ENCODE results near the gene RAB11FIP3.
"Not testable (repeated sequence)": the region's sequence is repeated elsewhere in the genome, so short reads cannot be mapped to it uniquely, and the experiment has no call there.

Gene RAB11FIP3

DNA sequence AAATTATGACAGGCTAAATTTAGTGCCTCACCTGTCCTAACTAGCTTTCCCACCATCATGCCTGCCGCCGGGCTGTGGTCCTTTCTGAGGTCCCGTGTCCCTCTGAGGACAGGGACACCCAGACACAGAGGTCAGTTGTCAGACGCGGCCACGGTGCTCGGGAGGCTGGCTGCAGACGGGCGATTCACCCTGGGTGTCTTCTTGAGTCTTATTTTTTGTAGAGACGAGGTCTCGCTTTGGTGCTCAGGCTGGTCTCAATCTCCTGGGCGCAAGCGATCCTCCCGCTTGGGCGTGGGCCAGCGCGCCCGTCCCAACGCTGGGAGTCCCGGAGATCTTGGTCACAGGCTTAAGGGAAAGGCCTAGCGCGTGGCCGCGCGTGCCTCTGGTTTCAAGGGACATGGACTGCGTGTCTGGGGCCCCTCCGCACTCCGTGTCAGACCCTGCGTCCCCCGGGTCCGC, 797 bp upstream of the RAB11FIP3 start:
- no peak for DNase-seq

DNA sequence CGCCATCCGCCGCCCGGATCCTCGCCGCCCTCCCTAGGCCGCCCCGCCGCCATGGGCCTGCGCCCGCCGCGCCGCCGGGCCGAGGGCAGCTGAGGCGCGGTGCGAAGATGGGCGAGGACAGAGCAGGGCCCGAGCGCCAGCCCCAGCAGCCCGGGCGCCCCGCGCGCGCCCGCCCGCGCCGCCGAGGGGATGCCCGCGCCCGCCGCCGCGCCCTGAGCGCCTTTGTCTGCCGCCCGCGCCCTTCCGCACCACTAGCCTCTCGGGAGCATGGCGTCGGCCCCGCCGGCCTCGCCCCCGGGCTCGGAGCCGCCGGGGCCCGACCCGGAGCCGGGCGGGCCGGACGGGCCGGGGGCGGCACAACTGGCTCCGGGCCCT, 278 bp downstream of the RAB11FIP3 start:
- no peak for DNase-seq

DNA sequence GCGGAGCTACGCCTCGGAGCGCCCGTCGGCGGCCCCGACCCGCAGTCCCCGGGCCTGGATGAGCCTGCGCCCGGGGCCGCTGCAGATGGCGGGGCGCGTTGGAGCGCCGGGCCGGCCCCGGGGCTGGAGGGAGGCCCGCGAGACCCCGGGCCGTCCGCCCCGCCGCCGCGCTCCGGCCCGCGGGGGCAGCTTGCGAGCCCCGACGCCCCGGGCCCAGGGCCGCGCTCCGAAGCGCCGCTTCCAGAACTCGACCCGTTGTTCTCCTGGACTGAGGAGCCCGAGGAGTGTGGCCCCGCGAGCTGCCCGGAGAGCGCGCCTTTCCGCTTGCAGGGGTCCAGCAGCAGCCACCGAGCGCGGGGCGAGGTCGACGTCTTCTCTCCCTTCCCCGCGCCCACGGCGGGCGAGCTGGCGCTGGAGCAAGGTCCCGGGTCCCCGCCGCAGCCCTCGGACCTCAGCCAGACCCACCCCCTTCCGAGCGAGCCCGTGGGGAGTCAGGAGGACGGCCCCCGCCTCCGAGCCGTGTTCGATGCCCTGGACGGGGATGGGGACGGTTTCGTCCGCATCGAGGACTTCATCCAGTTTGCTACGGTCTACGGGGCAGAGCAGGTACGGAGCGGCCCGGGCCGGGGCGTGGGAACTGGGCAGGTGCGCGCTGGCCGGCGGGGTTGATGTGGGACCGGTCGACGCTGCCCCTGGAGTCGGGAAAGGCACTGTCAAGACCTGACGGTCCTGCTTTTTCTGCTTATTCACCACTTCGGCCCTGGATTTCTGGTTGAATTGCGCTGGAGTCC, 861 bp downstream of the RAB11FIP3 start:
- DNase-seq, result no peak

DNA sequence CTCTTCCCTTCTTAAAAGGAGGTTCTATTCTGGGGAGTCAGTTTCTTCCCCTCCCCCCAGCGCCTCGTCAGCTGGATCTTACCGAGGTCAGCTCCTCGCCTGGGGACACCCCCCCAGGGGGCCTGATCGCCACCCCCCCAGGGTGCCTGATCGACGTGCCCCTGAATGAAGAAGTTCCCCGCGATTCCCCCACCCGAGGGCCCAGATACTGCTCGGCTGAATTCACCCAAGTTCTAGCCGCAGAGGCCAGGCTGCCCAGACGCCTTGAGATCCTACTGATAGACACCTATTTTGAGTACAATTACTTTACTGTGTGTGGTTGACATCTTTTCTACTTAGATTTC, 1.4 kb downstream of the RAB11FIP3 start:
- DNase-seq, result no peak

DNA sequence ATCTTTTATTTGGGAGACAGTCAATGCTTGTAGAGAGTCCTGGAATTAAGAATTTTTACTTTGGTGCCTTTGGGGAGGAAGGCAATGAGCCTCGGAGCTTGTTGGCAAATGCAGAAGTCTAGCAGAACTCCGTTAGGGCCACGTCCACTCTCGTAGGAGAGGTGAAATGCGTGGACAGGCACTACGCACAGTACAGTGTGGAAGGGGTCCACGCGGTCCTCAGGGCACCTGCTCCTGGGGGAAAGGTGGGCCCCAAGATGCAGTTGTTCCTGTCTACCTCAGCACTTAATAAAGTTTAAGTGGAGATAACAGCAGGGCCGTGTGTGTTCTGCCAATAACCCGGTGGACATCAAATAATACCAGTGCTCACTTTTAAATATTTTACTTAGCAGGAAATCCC, 1.8 kb downstream of the RAB11FIP3 start:
- DNase-seq, result no peak

DNA sequence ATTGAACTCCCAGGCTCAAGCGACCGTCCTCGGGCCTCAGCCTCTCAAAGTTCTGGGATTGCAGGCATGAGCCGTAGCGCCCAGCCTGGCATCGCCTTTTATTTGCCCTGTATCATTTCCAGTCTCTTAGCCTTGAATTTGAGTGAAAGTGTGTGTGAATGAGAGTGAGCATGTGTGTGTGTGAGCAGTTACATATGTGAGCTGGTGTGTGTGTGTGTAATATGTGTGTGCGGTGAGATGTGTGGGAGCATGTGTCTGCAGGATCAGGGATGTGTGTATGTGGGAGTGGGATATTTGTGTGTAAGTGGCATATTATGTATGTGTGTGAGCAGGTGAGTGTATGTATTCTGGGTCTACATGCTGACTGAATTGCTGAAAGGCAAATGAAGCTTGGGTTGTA, 5.5 kb downstream of the RAB11FIP3 start:
- DNase-seq, result no peak

DNA sequence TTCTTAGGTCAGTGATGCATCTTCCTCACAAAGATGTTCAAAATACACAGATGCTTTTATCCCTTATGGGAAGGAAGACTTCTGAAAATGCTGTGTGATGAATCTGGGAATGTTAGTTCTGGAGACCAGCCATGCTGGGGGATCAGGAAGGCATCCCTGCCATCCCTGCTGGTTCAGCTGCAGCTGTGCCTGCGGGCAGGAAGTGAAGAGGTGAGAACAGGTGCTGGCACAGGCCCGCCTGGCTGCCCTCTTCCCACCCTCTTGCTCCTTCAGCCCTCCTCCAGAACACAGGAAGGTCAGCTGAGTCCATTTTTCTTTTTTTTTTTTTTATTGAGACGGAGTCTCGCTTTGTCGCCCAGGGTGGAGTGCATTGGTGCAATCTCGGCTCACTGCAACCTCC, 15.2 kb downstream of the RAB11FIP3 start:
- peak; percentile 58 for DNase-seq

DNA sequence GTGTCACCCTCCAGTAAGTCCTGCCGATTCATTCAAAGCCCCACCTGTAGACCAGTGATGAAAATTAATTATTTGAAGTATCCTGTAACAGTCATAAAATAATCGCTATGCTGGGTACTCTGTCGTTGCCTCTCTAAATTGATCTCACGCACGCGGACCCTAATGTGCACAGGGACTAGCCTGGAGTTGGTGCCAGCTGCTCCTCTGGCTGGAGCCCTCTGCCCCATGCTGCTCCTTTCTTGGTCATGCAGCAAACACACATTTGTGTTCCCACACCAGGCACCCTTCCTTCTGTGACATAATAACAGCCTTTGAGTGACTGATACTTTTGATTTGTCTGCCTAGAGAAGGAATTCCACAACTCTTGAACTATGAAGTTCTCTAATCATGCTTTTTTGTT, 16.0 kb downstream of the RAB11FIP3 start:
- DNase-seq, result no peak

DNA sequence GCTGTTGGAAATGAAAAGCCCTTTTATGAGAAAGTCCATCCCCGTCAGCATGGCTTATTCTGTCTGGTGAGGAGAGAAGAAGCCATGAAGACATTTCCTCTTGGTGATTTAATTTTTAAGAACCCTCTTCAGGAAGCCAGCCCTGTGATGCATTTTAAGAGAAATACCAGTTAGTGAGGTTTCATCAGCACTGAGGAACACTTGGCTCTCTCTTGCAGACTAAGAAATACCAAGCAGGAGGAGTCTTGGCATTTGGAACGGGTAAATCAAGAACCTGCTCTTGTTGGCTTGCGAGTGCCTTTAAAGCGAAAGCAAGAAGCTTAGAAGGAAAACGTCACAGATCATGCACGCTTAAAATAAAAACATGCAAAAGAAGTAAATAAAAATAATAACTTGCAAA, 17.5 kb downstream of the RAB11FIP3 start:
- no peak for DNase-seq

DNA sequence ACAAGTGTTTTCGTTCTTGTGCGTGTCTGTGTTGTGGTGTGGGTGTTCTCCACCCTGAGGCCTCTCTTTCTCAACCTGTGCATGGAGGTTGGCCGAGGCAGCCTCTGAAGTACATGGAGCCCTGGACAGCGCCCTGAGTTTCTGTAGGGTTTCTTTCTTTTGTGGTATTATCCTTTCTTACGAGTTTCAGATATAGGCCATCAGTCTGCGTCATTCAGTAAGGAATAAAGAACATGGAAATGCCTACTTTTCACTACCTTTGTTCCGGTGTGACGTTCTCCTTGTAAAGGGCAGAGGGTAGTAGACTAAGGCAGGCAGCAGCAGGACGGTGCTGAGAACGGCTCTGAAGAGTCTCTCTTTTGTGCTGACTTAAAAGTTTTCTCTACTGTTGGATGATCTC, 18.6 kb downstream of the RAB11FIP3 start:
- DNase-seq, result no peak

DNA sequence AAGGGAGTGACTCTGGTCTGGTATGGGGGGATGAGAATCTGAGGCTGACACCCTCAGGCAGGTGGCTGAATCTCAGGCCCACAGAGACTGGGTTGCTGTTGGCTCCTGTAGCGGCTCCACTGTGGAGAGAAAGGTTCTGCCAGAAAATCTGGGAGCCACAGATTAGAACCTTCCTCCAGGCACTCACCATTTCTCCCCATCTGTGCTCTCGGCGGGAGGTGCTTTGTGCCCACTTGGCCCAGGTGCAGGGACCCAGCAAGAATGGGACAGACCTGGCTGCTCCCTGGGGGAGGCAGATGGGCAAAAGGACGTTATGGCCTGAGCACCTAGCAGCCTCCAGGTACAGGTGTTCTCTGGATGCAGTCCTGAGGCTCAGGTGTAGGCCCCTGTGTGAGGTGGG, 20.1 kb downstream of the RAB11FIP3 start:
- DNase-seq, result no peak

DNA sequence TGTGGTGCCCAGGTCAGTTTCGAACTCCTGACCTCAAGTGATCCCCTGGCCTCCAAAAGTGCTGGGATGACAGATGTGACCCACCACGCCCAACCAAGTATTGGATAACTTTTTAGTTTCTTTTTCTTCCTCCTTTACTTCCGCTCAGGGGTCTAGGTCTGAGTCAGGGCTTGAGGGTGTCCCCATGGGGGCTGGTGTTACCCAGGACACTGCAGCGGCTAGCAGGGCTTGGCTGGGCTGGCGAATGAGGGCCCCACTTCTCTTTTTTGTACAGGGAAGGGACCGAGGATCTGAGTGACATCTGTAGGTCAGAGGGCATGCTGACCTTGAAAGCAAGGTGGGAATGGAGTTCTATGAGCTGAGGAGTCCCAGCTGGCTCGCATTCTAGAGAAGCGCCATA, 24.9 kb downstream of the RAB11FIP3 start:
- no peak for DNase-seq

DNA sequence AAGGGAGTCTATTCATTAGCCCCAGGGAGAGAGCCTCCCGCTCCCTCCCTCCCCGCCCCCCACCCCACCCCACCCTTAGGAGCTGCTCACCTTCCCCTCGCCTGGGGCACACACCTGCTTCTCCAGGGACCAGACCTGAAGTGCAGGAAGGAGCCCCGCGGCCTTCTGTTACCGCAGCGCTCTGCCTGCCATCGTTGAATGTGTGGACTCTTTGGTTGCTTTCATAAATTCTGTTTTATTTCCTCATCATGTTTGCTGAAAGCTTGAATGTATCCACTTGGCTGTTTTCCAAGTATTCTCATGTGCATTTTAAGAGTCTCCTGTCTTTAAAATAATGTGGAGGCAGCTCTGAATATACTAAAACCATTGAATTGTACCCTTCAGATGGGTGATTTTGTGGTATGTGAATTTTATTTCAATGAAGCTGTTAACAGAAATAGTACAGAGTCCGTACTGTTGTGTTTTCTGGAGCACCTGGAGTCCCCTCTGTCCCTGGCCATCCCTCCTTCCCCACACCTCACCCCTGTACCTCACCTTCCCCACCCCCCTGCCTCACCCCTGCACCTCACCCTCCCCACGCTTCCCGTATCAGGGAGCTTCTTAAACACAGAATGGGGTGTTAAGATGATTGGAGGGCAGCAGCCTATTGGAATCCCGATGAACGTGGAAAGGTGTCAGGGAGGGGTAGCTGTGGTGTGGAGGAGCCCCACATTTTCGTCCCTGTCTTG, 25.5 kb downstream of the RAB11FIP3 start:
- no peak for DNase-seq

DNA sequence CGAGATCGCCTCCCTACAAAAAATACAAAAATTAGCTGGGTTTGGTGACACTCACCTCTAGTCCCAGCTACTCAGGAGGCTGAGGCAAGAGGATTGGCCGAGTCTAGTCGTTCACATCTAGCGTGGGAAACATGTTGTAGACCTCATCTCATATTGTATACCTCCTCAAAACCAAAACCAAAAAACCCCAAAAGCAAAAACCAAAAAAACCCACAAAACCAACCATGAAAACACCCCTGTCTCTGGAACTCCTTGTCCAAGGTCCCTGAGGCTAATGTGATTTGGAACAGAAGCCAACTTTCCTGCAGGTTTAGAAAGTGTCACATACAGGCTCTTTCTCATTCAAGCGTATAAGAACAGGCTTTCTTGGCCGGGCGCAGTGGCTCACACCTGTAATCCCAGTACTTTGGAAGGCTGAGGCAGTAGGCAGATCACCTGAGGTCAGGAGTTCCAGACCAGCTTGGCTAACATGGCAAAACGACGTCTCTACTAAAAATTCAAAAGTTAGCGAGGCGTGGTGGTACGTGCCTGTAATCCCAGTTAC, 29.0 kb downstream of the RAB11FIP3 start:
- no peak for DNase-seq

DNA sequence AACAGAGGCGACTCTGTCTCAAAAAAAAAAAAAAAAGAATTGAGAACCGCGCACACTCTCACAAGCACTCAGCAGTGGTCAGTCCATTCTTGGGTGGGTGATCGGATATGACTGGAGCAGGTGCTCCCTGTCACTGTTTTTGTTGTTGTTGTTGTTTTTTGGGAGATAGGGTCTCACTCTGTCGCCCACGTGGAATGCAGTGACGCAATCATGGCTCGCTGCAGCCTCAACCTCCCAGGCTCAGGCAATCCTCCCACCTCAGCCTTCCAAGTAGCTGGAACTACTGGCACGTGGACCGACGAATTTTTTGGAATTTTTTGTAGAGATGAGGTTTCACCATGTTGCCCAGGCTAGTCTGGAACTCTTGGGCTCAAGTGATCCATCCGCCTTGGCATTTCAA, 30.0 kb downstream of the RAB11FIP3 start:
- DNase-seq, result no peak

DNA sequence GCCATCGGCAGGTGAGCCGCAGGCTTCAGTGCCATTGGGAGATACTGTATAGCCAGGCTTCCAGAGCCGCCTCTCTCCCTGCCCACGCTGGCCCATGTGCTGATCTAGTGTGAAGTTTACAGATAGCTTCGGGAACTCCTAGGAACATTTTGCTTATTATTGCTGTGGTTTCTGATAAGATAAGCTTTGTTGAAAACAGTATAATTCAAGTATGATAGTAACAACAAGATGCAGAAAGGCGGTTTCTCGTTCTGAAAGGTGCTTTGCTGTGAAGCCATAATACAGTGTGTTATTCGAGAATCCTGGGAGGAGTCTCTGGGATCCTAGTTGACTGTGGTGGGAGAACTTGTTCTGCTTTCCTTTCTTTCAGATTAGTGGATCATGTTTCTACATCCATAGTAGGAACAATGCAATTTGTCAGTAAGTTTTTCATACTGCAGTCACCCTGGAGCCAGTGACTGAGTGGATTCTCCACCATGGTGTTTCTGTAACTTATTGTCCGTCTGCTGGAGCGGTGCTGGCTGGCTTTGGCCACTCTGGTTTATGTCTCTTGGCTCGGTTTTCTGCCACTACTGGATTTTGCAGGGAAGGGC, 31.5 kb downstream of the RAB11FIP3 start:
- peak; percentile 60 for DNase-seq

DNA sequence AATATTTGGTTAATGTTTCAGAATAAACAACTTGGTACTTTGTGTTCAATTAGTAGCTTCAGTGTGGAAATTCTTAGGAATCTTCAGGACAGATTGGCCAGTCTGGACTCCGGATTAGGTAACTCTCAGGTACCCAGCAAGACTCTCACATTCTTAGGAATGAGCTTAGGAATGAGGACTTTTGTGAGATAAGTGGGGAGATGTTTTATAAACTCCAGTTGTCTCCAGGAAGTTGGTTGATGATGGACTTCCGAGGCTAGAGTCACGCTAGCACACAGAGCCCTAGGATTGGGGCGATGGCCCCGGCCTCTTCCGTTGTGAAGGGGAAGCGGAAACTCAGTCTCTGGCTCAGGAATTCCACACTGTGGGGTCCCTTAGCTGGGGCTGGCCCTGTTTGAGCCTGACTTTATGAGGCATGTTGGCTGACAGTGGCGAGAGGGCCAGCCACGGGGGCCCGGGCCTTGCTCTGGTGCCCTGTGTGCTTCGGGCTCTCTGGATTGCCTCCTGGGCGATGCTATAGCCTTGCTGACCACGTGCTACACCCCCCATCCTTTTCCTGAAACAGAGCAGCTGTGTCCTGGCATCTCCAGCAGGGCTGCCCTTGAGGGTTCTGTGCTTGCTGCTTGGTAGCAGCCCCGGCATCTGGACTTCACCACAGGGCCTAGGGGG, 32.4 kb downstream of the RAB11FIP3 start:
- DNase-seq, result peak; percentile 41

DNA sequence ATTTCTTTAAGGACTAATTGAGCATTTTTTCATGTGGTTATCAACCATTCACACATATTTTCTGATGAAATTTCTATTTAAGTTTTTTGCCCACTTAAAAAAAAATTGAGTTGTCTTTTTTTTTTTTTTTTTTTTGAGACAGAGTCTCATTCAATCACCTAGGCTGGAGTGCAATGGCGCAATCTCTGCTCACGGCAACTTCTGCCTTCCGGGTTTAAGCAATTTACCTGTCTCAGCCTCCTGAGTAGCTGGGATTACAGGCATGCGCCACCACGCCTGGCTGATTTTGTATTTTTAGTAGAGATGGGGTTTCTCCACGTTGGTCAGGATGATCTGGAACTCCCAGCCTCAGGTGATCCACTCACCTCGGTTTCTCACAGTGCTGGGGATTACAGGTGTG, 34.3 kb downstream of the RAB11FIP3 start:
- no peak for DNase-seq

DNA sequence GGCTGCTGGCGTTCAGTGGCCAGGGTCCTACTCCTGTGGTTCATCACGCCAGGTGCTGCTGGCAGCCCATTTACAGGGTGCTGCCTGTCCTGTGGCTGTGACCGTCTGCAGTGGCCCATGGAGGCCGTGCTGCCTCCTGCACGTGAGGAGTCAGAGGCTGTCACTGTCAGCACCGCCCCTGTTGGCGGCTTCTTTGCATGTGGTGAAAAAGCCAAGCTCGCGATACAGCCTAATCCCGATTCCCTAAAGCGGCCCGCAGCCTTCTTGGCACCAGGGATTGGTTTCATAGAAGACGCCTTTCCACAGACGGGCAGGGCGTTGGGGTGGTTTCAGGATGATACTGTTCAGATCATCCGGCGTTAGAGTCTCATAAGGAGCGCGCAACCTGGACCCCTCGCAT, 35.3 kb downstream of the RAB11FIP3 start:
- no peak for DNase-seq

DNA sequence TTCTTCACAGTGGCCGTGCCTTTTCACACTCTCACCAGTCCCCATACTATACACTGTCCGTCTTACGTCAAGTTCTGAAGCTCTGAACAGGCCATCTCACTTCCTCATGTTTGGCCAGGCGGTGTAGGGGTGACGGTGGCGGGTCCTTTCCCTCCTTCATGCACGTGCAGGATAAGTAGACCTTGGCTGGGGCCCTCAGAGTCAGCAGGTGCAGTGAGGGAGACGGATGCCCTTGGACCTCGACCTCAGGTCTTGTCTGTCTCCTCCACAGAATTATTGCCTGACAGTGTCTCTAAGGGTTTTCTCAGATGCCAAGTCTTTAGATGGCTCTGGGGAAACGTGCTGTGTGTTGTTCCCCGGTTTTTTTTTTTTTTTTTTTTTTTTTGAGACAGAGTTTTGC, 37.6 kb downstream of the RAB11FIP3 start:
- DNase-seq, result no peak

DNA sequence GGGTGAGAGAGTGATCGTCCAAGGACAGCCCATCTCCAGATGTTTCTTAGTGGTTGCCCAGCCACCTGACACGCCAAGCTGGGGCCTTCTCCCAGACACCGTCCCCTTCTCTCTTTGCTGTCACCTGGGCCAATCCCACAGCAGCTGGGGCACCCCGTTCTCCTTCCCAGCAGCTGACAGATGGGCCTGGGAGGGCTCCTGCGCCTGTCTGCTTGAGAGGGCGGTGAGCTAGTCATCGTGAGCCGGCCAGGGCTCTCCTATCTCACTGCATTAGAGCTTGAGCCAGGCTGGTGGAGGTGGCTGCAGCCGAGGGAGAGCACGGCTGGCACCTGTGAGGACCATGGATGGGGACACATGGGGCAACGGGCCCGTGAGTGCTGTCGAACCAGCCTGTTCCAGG, 41.2 kb downstream of the RAB11FIP3 start:
- no peak for DNase-seq

DNA sequence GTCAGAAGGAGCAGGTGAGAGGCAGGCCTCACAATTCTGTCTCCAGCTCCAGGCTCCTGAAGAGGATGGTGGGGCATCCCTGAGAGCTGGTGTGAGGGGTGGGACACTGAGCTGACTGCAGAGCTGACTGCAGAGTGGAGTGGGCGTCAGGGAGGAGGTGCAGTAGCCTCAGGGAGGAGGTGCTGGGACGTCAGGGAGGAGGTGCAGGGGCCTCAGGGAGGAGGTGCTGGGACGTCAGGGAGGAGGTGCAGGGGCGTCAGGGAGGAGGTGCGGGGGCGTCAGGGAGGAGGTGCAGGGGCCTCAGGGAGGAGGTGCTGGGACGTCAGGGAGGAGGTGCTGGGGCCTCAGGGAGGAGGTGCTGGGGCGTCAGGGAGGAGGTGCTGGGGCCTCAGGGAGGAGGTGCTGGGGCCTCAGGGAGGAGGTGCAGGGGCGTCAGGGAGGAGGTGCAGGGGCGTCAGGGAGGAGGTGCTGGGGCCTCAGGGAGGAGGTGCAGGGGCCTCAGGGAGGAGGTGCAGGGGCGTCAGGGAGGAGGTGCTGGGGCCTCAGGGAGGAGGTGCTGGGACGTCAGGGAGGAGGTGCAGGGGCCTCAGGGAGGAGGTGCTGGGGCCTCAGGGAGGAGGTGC, 41.9 kb downstream of the RAB11FIP3 start:
- DNase-seq, result not testable (repeated sequence)

Data from femur (tissue), 1 donor.